Breast epithelium (tissue), 4 donors: ENCODE data around the gene RNASE8. TPM values are rescaled to one million over a fixed set of nuclear protein-coding genes. Genes with fewer than 3 reads are reported as not detected.
A peak's percentile ranks its signal among the peaks of the same experiment; 100 is the strongest.

Experiments
- DNase-seq, 2 donors: peaks; one replicate each; pipeline ENCODE4 v3.0.0-alpha.2; 2019; ENCODE audit warnings: low spot score in 2 of 2
- H3K27ac ChIP-seq, 2 donors: fragments of 200-600 bp; sonication (generic) in 1 of 2; one replicate each; pipeline ENCODE4 v1.5.1; 2016 to 2019; ENCODE audit warnings: mild to moderate bottlenecking in 1 of 2
- H3K27me3 ChIP-seq, 2 donors: fragments of 200-600 bp; sonication (generic) in 1 of 2; one replicate each; pipeline versions ENCODE4 v1.5.1 to v1.6.0; 2017 to 2019; ENCODE audit warnings: control low read depth in 1 of 2, mild to moderate bottlenecking in 1 of 2
- H3K36me3 ChIP-seq: fragments of 200-600 bp; one replicate; pipeline ENCODE4 v1.5.1; 2019
- H3K4me1 ChIP-seq, 2 donors: fragments of 200-600 bp; sonication (generic); one replicate each; pipeline ENCODE4 v1.5.1; 2016 to 2019; ENCODE audit warnings: control low read depth in 1 of 2
- H3K4me3 ChIP-seq, 3 donors: fragments of 200-600 bp; sonication (generic); 1 replicate in 2 of 3; 2 replicates in 1 of 3; pipeline ENCODE4 v1.5.1; 2016 to 2019; ENCODE audit warnings: mild to moderate bottlenecking in 3 of 3, moderate library complexity in 2 of 3
- H3K9me3 ChIP-seq, 2 donors: fragments of 200-600 bp; sonication (generic) in 1 of 2; one replicate each; pipeline ENCODE4 v1.5.1; 2016 to 2019; ENCODE audit warnings: control low read depth in 1 of 2
- POLR2A ChIP-seq: fragments of 450-650 bp; IDR thresholded peaks from one replicate; pipeline ENCODE4 v1.6.1; 2016; ENCODE audit warnings: antibody characterized with exemption, mild to moderate bottlenecking, moderate library complexity
- POLR2AphosphoS5 ChIP-seq, 3 donors: sonication (generic); formaldehyde crosslinking; IDR thresholded peaks; one replicate each; pipeline ENCODE4 v1.6.1; 2017; ENCODE audit warnings: antibody characterized with exemption in 3 of 3
- intact Hi-C: fragments of 100-400 bp; cut with DNase I; formaldehyde crosslinking; loops from one replicate; pipeline ENCODE4 v1.15.1; 2023; ENCODE audit warnings: low total_unique reads
- total RNA-seq, 3 donors: library from RNA; depleted of rRNA; stranded (reverse); fragments of >200 nt; gene quantifications; one replicate each; pipeline ENCODE4 v1.1.0, GENCODE V29; 2016
- TF ChIP-seq, protein P1 (sequence below), 3 donors: fragments of 450-650 bp; IDR thresholded peaks; one replicate each; pipeline ENCODE4 v1.5.1; 2016 to 2017; ENCODE audit warnings: antibody characterized with exemption in 3 of 3, mild to moderate bottlenecking in 3 of 3, moderate library complexity in 3 of 3

RNASE8 gene
- total RNA-seq, 3 donors from 2014 or later: not detected

DNA sequence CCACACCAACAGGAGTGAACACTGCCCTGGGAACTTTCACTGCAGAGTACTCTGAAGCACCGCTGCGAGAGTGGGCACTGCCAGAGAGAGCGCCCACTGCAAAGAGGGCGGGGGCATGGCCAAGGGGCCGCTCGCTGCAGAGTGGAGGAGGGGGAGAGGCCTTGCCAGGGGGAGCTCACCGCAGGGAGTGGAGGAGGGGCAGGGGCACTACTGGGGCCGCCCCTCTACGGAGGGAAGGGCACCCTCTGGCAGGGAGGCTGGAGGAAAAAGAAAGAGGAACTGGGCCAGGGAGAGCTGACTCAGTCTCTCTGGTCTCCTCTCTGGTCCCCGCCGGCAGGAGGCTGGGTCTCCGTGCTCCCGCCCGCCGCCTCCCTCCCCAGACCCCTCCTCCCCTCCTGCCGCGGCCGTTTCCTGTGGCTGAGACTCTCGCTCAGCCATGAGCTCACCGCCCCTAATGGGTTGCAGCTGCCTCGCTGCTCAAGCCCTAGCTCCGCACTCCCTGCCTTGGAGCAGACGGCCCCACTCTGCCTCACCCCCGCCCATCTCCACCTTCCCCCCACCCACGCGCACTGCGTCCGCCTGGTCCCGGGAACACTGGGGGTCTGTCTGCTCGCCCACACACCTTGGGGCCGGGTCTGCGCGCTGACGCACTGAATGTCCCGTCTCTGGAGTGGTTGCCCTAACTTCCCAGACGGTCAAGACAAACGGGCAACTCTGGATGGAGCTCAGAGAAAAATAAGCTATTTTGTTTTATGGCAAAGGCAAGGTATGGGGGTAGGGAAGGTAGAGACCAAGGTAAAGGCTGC, 13.8 kb downstream of the RNASE8 start:
- Histone ChIP-seq H3K36me3 (no peaks in the 10 kb centered on the region), H3K27ac (peak overlapping the region; percentile 91 to 92), H3K9me3 (no peaks in the 10 kb centered on the region), H3K4me3 (peak overlapping the region; percentile 68 to 86 (median 73)), H3K27me3 (no peaks in the 10 kb centered on the region), H3K4me1 (peaks cover 4 to 17% of the 10 kb centered on the region in 2 donors)
- intact Hi-C loops: no loop called here
- TF ChIP-seq, protein P1, sequence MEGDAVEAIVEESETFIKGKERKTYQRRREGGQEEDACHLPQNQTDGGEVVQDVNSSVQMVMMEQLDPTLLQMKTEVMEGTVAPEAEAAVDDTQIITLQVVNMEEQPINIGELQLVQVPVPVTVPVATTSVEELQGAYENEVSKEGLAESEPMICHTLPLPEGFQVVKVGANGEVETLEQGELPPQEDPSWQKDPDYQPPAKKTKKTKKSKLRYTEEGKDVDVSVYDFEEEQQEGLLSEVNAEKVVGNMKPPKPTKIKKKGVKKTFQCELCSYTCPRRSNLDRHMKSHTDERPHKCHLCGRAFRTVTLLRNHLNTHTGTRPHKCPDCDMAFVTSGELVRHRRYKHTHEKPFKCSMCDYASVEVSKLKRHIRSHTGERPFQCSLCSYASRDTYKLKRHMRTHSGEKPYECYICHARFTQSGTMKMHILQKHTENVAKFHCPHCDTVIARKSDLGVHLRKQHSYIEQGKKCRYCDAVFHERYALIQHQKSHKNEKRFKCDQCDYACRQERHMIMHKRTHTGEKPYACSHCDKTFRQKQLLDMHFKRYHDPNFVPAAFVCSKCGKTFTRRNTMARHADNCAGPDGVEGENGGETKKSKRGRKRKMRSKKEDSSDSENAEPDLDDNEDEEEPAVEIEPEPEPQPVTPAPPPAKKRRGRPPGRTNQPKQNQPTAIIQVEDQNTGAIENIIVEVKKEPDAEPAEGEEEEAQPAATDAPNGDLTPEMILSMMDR (IDR thresholded peaks at IDR 0.05): no peak
- peak in 1 of 3 donors; percentile 33 for TF ChIP-seq POLR2AphosphoS5 (IDR thresholded peaks at IDR 0.05)
- no peak for TF ChIP-seq POLR2A
- DNase-seq: peak; percentile 65 to 71

DNA sequence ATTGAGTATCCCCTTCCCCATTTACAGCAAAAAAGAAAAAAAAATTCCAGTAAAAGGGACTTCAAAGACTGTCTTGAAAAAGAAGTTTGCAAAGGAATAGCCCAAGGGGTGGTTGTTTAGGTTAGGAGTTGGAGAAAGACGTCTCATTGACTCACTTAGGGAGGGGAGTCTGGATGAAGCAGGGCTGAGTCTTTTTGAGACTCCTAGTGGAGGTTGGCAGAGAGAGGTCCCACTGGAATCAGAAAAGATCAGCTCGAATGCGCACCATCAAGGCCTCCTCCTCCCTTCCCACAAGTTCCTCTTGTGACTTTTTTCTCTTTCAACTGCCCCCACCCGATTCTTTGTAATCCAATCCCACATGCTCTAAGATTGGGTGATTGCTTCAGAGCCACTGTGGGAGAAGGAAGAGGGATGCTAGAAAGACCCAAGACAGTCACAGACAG, 14.4 kb downstream of the RNASE8 start:
- Histone ChIP-seq H3K36me3 (no peaks in the 10 kb centered on the region), H3K27me3 (no peaks in the 10 kb centered on the region), H3K4me3 (peak overlapping the region; percentile 68 to 86 (median 73)), H3K4me1 (peaks cover 4 to 17% of the 10 kb centered on the region in 2 donors), H3K27ac (peak overlapping the region; percentile 91 to 92), H3K9me3 (no peaks in the 10 kb centered on the region)
- intact Hi-C loops: no loop called here
- TF ChIP-seq POLR2A (peak; percentile 13), POLR2AphosphoS5 (IDR thresholded peaks at IDR 0.05) (peak in 1 of 3 donors; percentile 39)
- TF ChIP-seq, protein P1 (IDR thresholded peaks at IDR 0.05): no peak
- DNase-seq: no peak

DNA sequence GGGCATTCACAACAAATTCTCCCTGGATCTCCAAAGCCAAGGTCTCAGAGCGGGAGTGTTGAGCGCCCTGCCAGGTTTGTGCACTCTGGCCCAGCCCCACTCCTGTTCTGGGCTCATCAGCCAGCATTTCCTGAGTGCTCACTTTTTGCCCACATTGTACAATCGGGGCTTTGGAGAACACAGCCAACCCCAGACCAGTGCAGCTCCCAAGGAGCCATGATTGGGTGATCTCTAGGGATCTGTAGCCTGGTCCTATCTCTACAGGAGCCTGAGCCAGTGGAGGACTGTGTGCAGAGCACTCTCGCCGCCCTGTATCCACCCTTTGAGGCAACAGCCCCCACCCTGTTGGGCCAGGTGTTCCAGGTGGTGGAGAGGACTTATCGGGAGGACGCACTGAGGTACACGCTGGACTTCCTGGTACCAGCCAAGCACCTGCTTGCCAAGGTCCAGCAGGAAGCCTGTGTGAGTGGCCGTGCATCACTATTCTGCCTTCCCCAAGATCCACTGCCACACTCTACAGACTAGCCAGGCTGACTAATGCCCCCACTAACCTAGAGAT, 15.2 kb downstream of the RNASE8 start:
- TF ChIP-seq, protein P1 (IDR thresholded peaks at IDR 0.05): no peak
- TF ChIP-seq POLR2AphosphoS5 (IDR thresholded peaks at IDR 0.05) (no peak), POLR2A (no peak)
- no peaks in the 10 kb centered on the region for H3K9me3 ChIP-seq
- no peaks in the 10 kb centered on the region for H3K27me3 ChIP-seq
- intact Hi-C loops: no loop called here
- no peaks in the 10 kb centered on the region for H3K36me3 ChIP-seq
- H3K4me3 ChIP-seq: no peak overlapping the region
- H3K27ac ChIP-seq: peak overlapping the region; percentile 91 to 92
- H3K4me1 ChIP-seq: peaks cover 4 to 17% of the 10 kb centered on the region in 2 donors
- DNase-seq: no peak

DNA sequence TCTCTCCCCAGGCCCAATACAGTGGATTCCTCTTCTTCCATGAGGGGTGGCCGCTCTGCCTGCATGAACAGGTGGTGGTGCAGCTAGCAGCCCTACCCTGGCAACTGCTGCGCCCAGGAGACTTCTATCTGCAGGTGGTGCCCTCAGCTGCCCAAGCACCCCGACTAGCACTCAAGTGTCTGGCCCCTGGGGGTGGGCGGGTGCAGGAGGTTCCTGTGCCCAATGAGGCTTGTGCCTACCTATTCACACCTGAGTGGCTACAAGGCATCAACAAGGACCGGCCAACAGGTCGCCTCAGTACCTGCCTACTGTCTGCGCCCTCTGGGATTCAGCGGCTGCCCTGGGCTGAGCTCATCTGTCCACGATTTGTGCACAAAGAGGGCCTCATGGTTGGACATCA, 16.3 kb downstream of the RNASE8 start:
- peaks cover 4 to 12% of the 10 kb centered on the region in 2 donors for H3K4me1 ChIP-seq
- no peaks in the 10 kb centered on the region for H3K36me3 ChIP-seq
- H3K27me3 ChIP-seq: no peaks in the 10 kb centered on the region
- peak overlapping the region; percentile 59 to 92 for H3K27ac ChIP-seq
- no peak for DNase-seq
- no peak overlapping the region for H3K4me3 ChIP-seq
- intact Hi-C loops: no loop called here
- H3K9me3 ChIP-seq: no peaks in the 10 kb centered on the region
- TF ChIP-seq POLR2AphosphoS5 (IDR thresholded peaks at IDR 0.05) (no peak), POLR2A (no peak)
- TF ChIP-seq, protein P1 (IDR thresholded peaks at IDR 0.05): no peak
